Hematopoietic multipotent progenitor cell treated with erythropoietin and hydrocortisone succinate and interleukin-3 and kit ligand, for 4 days (in vitro differentiated cells): ENCODE results near the gene RHOB.

Experiments used
- DNase-seq: peaks from one replicate; pipeline ENCODE4 v3.0.0-alpha.2; 2015

RHOB gene

GRCh38 chr2:20456116-20456571 lies 9.3 kb downstream of the RHOB start:
- no peak for DNase-seq

GRCh38 chr2:20456636-20457426 lies 10.0 kb downstream of the RHOB start:
- no peak for DNase-seq

- no peak for DNase-seq
These were observed 11.1 kb downstream of the RHOB start for GRCh38 chr2:20457661-20458630.

- peak; percentile 38 for DNase-seq
These were observed 12.0 kb downstream of the RHOB start for GRCh38 chr2:20458737-20459484.

- DNase-seq, result no peak
These were observed 19.0 kb downstream of the RHOB start for GRCh38 chr2:20465716-20466394.

GRCh38 chr2:20467789-20468548 lies 21.1 kb downstream of the RHOB start:
- DNase-seq, result no peak

- DNase-seq, result no peak
These were observed 22.0 kb downstream of the RHOB start for GRCh38 chr2:20468549-20469500.

- no peak for DNase-seq
These were observed 22.7 kb downstream of the RHOB start for GRCh38 chr2:20469595-20469994.

- DNase-seq, result no peak
These were observed 23.3 kb downstream of the RHOB start for GRCh38 chr2:20470211-20470610.

- DNase-seq, result no peak
These were observed 24.3 kb downstream of the RHOB start for GRCh38 chr2:20471148-20471547.

- DNase-seq, result no peak
These were observed 25.2 kb downstream of the RHOB start for GRCh38 chr2:20471902-20472559.

GRCh38 chr2:20472569-20472968 lies 25.7 kb downstream of the RHOB start:
- DNase-seq, result no peak

- no peak for DNase-seq
These were observed 26.3 kb downstream of the RHOB start for GRCh38 chr2:20473128-20473527.

- no peak for DNase-seq
These were observed 28.1 kb downstream of the RHOB start for GRCh38 chr2:20474757-20475566.

GRCh38 chr2:20475567-20475952 lies 28.7 kb downstream of the RHOB start:
- no peak for DNase-seq

- no peak for DNase-seq
These were observed 29.6 kb downstream of the RHOB start for GRCh38 chr2:20476481-20476880.

GRCh38 chr2:20476950-20477349 lies 30.1 kb downstream of the RHOB start:
- DNase-seq, result no peak

GRCh38 chr2:20478961-20479360 lies 32.1 kb downstream of the RHOB start:
- DNase-seq, result no peak

- DNase-seq, result no peak
These were observed 33.0 kb downstream of the RHOB start for GRCh38 chr2:20479835-20480234.
